ENCODE results near the gene ARL14EPL. TPM values are rescaled to one million over a fixed set of nuclear protein-coding genes. Genes with fewer than 3 reads are reported as not detected.
A peak's percentile ranks its signal among the peaks of the same experiment; 100 is the strongest.

Gene ARL14EPL
- total RNA-seq = not detected
- long read RNA-seq = 0 reads

DNA sequence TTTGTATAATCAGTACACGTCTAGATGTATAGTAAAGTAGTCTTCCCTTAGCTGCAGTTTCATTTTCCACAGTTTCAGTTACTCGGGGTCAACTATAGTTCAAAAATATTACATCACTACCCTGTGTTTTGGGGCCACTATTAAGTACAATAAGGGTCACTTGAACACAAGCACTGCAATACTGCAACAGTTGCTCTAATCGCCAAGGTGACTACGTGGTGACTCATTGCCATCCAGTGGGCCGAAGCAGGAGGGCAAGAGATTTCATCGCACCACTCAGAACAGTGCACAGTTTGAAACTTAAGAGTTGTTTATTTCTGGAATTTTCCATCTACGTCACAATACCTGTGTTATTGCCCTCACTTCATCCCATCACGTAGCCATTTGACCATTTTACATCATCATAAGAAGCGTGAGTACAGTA, at the start of gene ARL14EPL:
ARL14EPL (plus strand) TSS at position 379 of the 424 bp plus-strand sequence. CDS start 18,994 bp downstream, outside the sequence.
- H3K4me1 ChIP-seq = no peaks in the 10 kb centered on the region
- intact Hi-C loops (cut with DNase I) = no loop called here
- no peak for TF ChIP-seq POLR2A (IDR thresholded peaks at IDR 0.05)
- TF ChIP-seq, protein P1, sequence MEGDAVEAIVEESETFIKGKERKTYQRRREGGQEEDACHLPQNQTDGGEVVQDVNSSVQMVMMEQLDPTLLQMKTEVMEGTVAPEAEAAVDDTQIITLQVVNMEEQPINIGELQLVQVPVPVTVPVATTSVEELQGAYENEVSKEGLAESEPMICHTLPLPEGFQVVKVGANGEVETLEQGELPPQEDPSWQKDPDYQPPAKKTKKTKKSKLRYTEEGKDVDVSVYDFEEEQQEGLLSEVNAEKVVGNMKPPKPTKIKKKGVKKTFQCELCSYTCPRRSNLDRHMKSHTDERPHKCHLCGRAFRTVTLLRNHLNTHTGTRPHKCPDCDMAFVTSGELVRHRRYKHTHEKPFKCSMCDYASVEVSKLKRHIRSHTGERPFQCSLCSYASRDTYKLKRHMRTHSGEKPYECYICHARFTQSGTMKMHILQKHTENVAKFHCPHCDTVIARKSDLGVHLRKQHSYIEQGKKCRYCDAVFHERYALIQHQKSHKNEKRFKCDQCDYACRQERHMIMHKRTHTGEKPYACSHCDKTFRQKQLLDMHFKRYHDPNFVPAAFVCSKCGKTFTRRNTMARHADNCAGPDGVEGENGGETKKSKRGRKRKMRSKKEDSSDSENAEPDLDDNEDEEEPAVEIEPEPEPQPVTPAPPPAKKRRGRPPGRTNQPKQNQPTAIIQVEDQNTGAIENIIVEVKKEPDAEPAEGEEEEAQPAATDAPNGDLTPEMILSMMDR (IDR thresholded peaks at IDR 0.05) = peak in 2 of 4 donors; percentile 29 to 45
- no peak within 1 kb of the TSS for H3K4me3 ChIP-seq
- no peaks in the 10 kb centered on the region for H3K36me3 ChIP-seq
- H3K9me3 ChIP-seq = no peaks in the 10 kb centered on the region
- 35% methylated on average over 9 of the region's 9 CpGs for WGBS (ENCODE audit: insufficient coverage, low coverage, low lambda C conversion rate, missing lambda C conversion rate)
- no peak within 1 kb of the TSS for H3K27ac ChIP-seq
- H3K27me3 ChIP-seq = no peaks in the 10 kb centered on the region
- DNase-seq (peak in 2 of 3 donors; percentile 25 to 45), ATAC-seq (peak; percentile 72 to 96 (median 86))

DNA sequence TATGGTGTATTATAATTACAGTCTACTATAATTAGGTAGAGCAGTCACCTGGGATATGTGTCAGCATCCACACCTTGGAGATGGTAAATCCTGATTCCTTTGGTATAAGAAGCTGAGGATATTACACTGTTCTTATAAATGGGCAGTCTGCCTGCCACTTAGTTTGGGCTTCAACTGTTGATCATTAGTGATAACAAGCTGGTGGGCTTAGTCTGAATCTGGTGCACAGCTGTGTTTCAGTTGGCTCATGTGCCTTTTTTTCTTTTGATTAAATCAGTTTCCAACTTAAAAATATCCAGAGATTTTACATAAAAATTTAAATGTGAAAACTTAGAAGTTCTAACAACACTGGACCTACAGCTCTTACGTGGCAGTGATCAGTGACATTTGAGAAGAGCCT, 48.8 kb upstream of the ARL14EPL start:
- 50% methylated on average over 1 of the region's 1 CpG for WGBS (ENCODE audit: insufficient coverage, low coverage, low lambda C conversion rate, missing lambda C conversion rate)
- Histone ChIP-seq H3K27ac (no peak overlapping the region), H3K27me3 (no peaks in the 10 kb centered on the region), H3K9me3 (no peaks in the 10 kb centered on the region), H3K36me3 (no peaks in the 10 kb centered on the region), H3K4me3 (no peak overlapping the region), H3K4me1 (no peaks in the 10 kb centered on the region)
- ATAC-seq = no peak
- DNase-seq = no peak
- intact Hi-C loops (cut with DNase I) = no loop called here
- TF ChIP-seq, protein P1 (IDR thresholded peaks at IDR 0.05) = no peak
- no peak for TF ChIP-seq POLR2A (IDR thresholded peaks at IDR 0.05)

DNA sequence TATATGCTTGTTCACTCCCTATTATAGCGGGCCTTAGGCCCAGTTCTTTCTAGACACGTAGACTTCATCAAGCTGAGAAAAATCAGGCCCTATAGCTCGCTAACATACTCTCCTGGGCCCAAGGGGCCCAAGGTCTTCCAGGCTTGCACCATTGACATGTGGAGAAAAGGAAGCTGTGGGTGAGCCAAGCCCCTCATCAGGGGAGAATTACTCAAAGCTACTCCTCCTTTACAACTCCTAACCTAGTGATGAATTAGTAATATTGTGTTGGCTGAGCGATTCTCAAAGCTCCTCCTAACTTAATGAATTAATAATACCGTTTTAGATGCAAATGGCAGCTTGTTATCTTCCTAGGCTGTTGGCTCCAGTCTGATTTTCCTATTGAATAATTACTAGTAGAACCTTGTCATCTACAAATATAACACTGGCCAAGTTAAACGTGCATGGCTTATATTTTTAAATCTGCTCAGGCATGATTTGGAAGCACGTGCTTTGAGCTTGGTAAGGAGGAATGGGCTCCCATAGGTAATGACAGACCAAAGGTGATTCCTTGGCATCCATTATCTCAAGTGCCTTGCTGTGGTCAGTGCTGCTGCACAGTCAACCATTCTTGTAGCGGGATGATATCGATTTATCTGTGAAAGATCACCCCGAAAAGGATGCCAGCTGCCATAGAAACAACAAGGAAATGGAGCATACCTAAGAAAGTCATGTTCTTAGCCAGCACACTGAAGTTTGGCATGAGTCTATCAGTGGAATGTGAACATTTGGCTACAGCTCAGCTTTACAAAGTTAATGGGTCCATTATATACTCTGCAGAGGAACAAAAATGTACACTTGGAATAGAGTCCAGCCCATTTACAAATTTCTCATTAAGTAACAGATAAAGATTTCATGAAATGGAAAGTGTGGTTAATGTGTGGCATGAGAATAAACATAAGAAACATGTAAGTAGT, 46.2 kb upstream of the ARL14EPL start:
- Histone ChIP-seq H3K27me3 (no peaks in the 10 kb centered on the region), H3K9me3 (no peaks in the 10 kb centered on the region), H3K36me3 (no peaks in the 10 kb centered on the region), H3K4me3 (no peak overlapping the region), H3K4me1 (no peaks in the 10 kb centered on the region), H3K27ac (no peak overlapping the region)
- WGBS (ENCODE audit: insufficient coverage, low coverage, low lambda C conversion rate, missing lambda C conversion rate) = 58% methylated on average over 8 of the region's 10 CpGs
- TF ChIP-seq POLR2A (IDR thresholded peaks at IDR 0.05) = no peak
- TF ChIP-seq, protein P1 (IDR thresholded peaks at IDR 0.05) = no peak
- intact Hi-C loops (cut with DNase I) = no loop called here
- DNase-seq = no peak
- peak in 1 of 4 donors; percentile 42 for ATAC-seq

DNA sequence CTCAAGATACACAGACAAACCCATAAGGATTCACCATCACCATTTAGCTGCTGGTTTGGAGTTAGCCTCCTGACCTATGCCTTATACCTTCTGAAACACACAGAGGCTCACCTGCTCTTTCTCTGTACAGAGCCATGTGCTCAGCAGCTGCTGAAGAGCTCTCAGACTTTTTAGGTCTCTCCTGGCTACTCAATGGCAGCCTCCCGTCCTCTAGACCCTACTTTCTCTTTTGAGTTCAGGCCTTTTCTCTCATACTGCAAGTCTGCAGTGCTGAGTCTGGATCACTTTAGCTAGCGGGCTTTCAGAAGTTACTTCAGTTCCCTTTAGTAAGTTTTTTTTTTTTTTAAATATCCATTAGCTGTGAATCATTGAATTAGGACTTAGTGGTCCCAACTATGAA, 44.3 kb upstream of the ARL14EPL start:
- Histone ChIP-seq H3K9me3 (no peaks in the 10 kb centered on the region), H3K36me3 (no peaks in the 10 kb centered on the region), H3K27me3 (no peaks in the 10 kb centered on the region), H3K4me3 (no peak overlapping the region), H3K4me1 (no peaks in the 10 kb centered on the region), H3K27ac (no peak overlapping the region)
- TF ChIP-seq POLR2A (IDR thresholded peaks at IDR 0.05) = no peak
- TF ChIP-seq, protein P1 (IDR thresholded peaks at IDR 0.05) = no peak
- 81% methylated on average over 2 of the region's 2 CpGs for WGBS (ENCODE audit: insufficient coverage, low coverage, low lambda C conversion rate, missing lambda C conversion rate)
- no peak for ATAC-seq
- intact Hi-C loops (cut with DNase I) = no loop called here
- no peak for DNase-seq

Data from right lobe of liver (tissue), 6 donors.